ENCODE measurements around the gene CYRIA.

DNA sequence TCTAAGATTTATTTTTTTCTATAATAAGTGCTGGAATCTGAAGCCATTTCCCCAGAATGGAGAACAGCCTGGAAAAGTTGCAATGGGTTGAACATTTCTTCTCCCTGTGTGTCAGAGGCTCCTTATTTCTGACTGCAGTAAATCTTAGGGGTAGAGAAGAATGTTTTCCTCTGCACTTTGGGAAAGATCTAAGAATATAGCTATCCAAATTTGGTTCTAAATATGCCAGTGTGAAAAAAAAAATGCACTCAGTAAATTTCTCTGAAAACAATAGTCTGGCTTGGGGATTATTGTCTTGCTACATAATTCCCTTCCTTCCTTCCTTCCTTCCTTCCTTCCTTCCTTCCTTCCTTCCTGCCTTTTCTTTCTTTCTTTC lies 19.7 kb upstream of the CYRIA start:
- TF ChIP-seq, protein P1, sequence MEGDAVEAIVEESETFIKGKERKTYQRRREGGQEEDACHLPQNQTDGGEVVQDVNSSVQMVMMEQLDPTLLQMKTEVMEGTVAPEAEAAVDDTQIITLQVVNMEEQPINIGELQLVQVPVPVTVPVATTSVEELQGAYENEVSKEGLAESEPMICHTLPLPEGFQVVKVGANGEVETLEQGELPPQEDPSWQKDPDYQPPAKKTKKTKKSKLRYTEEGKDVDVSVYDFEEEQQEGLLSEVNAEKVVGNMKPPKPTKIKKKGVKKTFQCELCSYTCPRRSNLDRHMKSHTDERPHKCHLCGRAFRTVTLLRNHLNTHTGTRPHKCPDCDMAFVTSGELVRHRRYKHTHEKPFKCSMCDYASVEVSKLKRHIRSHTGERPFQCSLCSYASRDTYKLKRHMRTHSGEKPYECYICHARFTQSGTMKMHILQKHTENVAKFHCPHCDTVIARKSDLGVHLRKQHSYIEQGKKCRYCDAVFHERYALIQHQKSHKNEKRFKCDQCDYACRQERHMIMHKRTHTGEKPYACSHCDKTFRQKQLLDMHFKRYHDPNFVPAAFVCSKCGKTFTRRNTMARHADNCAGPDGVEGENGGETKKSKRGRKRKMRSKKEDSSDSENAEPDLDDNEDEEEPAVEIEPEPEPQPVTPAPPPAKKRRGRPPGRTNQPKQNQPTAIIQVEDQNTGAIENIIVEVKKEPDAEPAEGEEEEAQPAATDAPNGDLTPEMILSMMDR (IDR thresholded peaks at IDR 0.05), result no peak
- TF ChIP-seq POLR2AphosphoS5 (IDR thresholded peaks at IDR 0.05) (no peak), POLR2A (IDR thresholded peaks at IDR 0.05) (no peak), EP300 (IDR thresholded peaks at IDR 0.05) (no peak)

Data from stomach (tissue), 4 donors.